ENCODE results near the gene WWOX. TPM values are rescaled to one million over a fixed set of nuclear protein-coding genes. Genes with fewer than 3 reads are reported as not detected.

The WWOX gene
- total RNA-seq, 2 experiments from 2014 or later, result 20.2 to 21.4 TPM

DNA sequence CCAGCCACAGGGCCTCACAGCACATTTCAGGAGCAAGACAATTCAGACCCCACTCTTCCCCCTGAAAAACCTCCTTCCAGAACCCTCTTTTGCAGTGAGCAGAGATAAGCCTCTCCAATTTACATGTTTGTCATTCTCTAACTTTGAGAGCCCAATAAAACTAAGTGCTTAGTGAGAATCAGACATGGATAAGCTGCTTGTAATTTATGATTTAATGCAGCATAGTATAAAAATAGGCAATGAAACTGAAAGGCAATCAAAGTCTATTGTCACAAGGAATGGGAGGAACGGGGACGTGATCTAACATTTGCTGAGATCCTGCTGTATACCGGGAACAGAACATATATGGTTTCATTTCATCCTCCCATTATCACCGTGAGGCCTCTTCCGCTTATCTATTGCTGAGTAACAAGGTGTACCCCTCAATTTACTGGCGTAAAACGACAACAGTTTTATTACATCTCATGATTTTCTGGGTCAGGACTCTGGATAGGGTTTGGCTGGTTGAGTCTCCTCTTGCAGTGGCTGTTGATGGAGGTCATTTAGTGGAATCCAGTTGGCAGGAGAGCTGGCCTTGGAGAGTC lies 903.7 kb downstream of the WWOX start:
- no peaks in the 10 kb centered on the region for H3K9me3 Mint-ChIP-seq
- intact Hi-C loops (cut with micrococcal nuclease), result no loop called here
- CTCF ChIA-PET, result no interaction called here
- H3K4me1 Mint-ChIP-seq (ENCODE audit: low read depth), result peaks cover 10% of the 10 kb centered on the region
- H3K4me3 Mint-ChIP-seq, result no peak overlapping the region
- H3K36me3 Mint-ChIP-seq (ENCODE audit: low read depth), result no peaks in the 10 kb centered on the region
- H3K27ac Mint-ChIP-seq, result no peak overlapping the region
- H3K27me3 Mint-ChIP-seq (ENCODE audit: low read depth), result no peaks in the 10 kb centered on the region
- no peak for DNase-seq

DNA sequence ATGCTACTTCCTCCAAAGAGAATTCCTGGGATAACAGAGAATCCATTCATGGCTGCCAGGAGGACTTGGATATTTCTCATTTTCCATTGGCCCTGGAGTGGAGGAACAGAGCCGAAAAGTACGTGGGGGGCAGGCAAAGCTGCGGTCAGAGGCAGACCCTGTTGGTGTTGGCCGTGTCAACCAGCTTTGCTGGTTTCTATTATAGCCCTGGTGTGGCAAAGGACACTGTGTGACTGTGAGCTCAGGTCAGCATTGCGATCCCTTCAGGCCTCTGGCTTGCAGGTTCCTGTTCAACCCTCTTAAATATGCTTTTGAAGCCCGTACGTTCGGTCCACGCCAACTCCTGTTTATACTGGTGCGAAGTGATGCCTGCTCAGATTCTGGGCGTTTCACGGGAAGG lies 904.9 kb downstream of the WWOX start:
- Mint-ChIP-seq H3K27ac (no peak overlapping the region), H3K4me3 (no peak overlapping the region), H3K27me3 (ENCODE audit: low read depth) (no peaks in the 10 kb centered on the region), H3K4me1 (ENCODE audit: low read depth) (peaks cover 10% of the 10 kb centered on the region), H3K9me3 (no peaks in the 10 kb centered on the region), H3K36me3 (ENCODE audit: low read depth) (no peaks in the 10 kb centered on the region)
- DNase-seq, result no peak
- intact Hi-C loops (cut with micrococcal nuclease), result no loop called here
- CTCF ChIA-PET, result interaction anchor here (0.6 kb wide), 1 partner anchor 234 kb away, joined by 3 read pairs; no protein-coding TSS in a partner anchor

DNA sequence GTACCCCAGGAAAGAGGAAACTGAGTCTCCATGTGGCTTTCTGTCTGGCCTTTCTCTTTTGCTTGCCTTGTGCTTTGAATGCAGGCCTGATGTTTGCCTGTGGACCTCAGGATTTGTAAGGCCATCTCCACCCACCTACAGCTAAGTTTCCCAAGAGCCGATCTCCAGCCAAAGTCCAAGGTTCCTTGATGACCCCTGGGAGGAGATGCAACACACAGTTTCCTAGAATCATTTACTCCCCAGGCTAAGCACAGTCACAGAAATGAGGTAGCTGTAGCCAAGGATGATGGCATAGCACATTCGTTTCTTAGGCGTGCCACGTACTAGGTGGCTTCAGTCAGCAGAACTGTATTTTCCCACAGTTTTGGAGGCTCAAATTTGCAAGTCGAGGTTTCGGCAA lies 905.6 kb downstream of the WWOX start:
- Mint-ChIP-seq H3K27me3 (ENCODE audit: low read depth) (no peaks in the 10 kb centered on the region), H3K4me3 (no peak overlapping the region), H3K27ac (no peak overlapping the region), H3K9me3 (no peaks in the 10 kb centered on the region), H3K36me3 (ENCODE audit: low read depth) (no peaks in the 10 kb centered on the region), H3K4me1 (ENCODE audit: low read depth) (peaks cover 10% of the 10 kb centered on the region)
- intact Hi-C loops (cut with micrococcal nuclease), result no loop called here
- CTCF ChIA-PET, result no interaction called here
- no peak for DNase-seq

DNA sequence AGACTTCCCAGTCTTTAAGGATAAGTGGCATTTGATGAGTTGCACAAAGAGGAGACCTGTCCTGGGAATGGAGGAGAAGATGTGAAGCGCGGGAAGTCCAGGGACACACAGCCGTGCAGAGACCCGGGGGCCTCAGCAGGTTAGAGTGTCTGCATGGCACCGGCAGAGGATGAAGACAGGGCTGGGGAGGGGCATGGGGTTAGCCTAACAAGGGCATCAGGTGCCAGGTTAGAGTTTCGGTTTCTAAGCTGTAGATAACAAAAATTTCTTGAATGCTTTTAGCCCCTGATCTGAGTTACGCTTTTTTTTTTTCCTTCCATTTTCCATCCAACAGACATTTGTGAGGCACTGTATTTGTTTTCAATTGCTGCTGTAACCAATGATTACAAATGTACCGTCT lies 906.8 kb downstream of the WWOX start:
- CTCF ChIA-PET, result no interaction called here
- Mint-ChIP-seq H3K4me1 (ENCODE audit: low read depth) (peaks cover 10% of the 10 kb centered on the region), H3K9me3 (no peaks in the 10 kb centered on the region), H3K36me3 (ENCODE audit: low read depth) (no peaks in the 10 kb centered on the region), H3K4me3 (no peak overlapping the region), H3K27ac (no peak overlapping the region), H3K27me3 (ENCODE audit: low read depth) (no peaks in the 10 kb centered on the region)
- intact Hi-C loops (cut with micrococcal nuclease), result no loop called here
- no peak for DNase-seq

DNA sequence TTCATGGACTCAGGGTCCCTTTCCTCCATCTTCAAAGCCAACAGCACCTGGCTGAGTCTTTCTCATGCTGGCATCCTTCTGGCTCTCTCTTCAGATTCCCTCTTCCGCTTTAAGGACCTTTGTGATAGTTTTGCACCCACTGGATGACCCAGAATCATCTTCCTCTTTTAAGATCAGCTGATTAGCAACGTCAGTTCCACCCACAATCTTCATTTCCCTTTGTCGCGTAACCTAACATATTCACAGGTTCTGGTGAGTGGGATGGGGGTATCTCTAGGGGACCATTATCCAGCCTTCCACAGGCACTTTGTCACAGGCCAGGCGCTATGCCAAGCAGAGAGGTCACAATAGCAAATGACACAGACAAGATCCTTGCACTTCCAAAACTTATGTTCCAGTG lies 907.3 kb downstream of the WWOX start:
- no peak overlapping the region for H3K27ac Mint-ChIP-seq
- intact Hi-C loops (cut with micrococcal nuclease), result no loop called here
- no peak for DNase-seq
- H3K4me3 Mint-ChIP-seq, result no peak overlapping the region
- H3K36me3 Mint-ChIP-seq (ENCODE audit: low read depth), result no peaks in the 10 kb centered on the region
- H3K9me3 Mint-ChIP-seq, result no peaks in the 10 kb centered on the region
- H3K27me3 Mint-ChIP-seq (ENCODE audit: low read depth), result no peaks in the 10 kb centered on the region
- CTCF ChIA-PET, result no interaction called here
- peaks cover 10% of the 10 kb centered on the region for H3K4me1 Mint-ChIP-seq (ENCODE audit: low read depth)

DNA sequence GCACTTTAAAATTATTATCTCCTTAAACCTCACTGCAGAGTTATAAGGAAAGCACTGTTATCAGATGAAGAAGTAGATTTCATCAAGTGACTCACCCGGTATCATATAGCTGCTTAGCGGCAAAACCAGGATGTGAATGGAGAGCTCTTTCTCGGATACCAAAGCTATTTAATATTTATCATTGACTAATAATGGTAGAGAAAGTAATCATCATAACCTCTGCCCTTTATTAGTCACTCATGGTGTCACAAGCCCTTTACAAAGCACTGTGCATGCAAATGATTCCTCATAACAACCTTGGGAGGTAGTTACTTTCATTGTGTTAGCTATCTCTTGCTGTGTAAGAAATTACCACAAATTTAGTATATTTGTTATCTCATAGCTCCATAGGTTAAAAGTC lies 908.2 kb downstream of the WWOX start:
- Mint-ChIP-seq H3K27me3 (ENCODE audit: low read depth) (no peaks in the 10 kb centered on the region), H3K27ac (no peak overlapping the region), H3K4me1 (ENCODE audit: low read depth) (peaks cover 10% of the 10 kb centered on the region), H3K9me3 (no peaks in the 10 kb centered on the region), H3K4me3 (no peak overlapping the region), H3K36me3 (ENCODE audit: low read depth) (no peaks in the 10 kb centered on the region)
- DNase-seq, result no peak
- CTCF ChIA-PET, result no interaction called here
- intact Hi-C loops (cut with micrococcal nuclease), result no loop called here

DNA sequence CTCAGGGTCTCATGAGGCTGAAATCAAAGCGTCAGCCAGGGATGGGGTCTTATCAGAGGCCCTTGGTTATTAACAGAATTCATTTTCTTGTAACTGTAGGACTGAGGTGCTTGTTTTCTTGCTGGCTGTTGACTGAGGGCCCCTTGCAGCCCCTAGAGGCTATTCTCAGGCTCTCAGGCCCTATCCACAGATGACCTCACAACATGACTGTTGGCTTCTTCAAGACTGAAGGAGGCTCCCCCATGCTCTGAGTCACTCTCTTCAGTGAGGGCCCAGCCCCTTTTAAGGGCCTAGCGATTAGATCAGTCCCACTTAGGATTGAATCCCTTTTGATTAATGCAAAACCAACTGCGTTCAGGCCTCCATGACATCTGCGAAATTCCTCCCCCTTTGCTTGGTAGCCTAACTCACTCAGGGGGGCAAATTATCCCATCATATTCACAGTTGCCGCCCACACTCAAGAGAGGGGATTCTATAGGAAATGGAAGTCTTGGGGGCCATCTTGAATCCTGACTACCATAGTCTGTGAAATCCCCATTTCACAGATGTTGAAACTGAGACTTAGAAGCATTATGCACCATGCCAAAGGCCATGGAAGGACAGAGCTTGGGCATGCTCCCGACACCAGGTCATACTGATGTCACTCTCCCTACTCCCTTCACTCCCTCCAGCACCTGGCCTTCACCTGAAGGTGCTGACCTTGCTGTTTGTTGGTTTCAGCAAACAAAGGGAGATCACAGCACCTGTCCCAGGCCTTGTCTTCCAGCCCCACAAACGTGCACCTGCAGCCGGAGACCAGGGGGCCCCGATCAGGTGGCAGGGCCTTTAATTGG lies 908.8 kb downstream of the WWOX start:
- peaks cover 10% of the 10 kb centered on the region for H3K4me1 Mint-ChIP-seq (ENCODE audit: low read depth)
- no peaks in the 10 kb centered on the region for H3K9me3 Mint-ChIP-seq
- CTCF ChIA-PET, result no interaction called here
- H3K27ac Mint-ChIP-seq, result no peak overlapping the region
- intact Hi-C loops (cut with micrococcal nuclease), result no loop called here
- no peaks in the 10 kb centered on the region for H3K27me3 Mint-ChIP-seq (ENCODE audit: low read depth)
- DNase-seq, result no peak
- H3K4me3 Mint-ChIP-seq, result no peak overlapping the region
- no peaks in the 10 kb centered on the region for H3K36me3 Mint-ChIP-seq (ENCODE audit: low read depth)

DNA sequence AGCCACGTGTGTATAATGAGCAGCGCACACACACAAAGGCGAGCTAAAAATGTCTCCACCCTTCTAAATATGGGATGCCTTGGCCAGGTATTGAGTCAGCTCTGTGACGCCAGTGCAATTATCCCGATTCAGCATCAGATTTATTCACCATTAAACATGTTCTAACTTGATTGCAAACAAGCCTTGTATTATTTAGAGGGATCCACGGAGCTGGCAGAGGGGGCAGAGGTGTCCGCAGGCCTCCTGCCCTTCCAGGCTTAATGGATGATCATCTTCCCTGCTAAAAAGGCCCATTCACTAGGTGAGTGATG lies 909.4 kb downstream of the WWOX start:
- peaks cover 10% of the 10 kb centered on the region for H3K4me1 Mint-ChIP-seq (ENCODE audit: low read depth)
- intact Hi-C loops (cut with micrococcal nuclease), result no loop called here
- no peak overlapping the region for H3K27ac Mint-ChIP-seq

DNA sequence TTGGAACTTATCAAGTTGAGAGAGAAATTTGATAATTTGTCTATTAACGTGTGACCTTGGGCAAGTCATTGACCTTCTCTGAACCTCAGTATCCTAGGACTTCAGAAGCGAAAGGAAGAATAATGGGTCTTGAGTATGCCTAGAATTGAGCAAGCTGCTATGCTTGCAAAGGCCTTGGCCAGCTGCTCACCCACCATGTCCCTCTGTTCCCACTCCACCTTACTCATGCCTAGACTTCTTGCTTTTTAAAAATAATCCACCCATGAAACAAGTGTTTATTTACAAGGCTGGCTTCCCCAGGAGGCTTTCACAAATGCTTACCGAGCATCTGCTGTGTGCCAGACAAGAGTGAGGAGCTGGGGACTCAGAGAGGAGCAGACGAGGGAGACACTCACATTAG lies 910.4 kb downstream of the WWOX start:
- H3K9me3 Mint-ChIP-seq, result no peaks in the 10 kb centered on the region
- H3K27ac Mint-ChIP-seq, result no peak overlapping the region
- no peaks in the 10 kb centered on the region for H3K27me3 Mint-ChIP-seq (ENCODE audit: low read depth)
- intact Hi-C loops (cut with micrococcal nuclease), result no loop called here
- H3K4me1 Mint-ChIP-seq (ENCODE audit: low read depth), result peaks cover 10% of the 10 kb centered on the region
- no peak overlapping the region for H3K4me3 Mint-ChIP-seq
- CTCF ChIA-PET, result interaction anchor here (0.8 kb wide), 1 partner anchor 98 kb away, joined by 3 read pairs; no protein-coding TSS in a partner anchor
- H3K36me3 Mint-ChIP-seq (ENCODE audit: low read depth), result no peaks in the 10 kb centered on the region
- DNase-seq, result no peak

More for the DNA sequence above, 909.4 kb downstream of the WWOX start:
- H3K36me3 Mint-ChIP-seq (ENCODE audit: low read depth), result no peaks in the 10 kb centered on the region
- CTCF ChIA-PET, result interaction anchor here (0.9 kb wide), 1 partner anchor 111 kb away, joined by 3 read pairs; no protein-coding TSS in a partner anchor
- no peaks in the 10 kb centered on the region for H3K9me3 Mint-ChIP-seq
- no peak for DNase-seq
- no peaks in the 10 kb centered on the region for H3K27me3 Mint-ChIP-seq (ENCODE audit: low read depth)
- no peak overlapping the region for H3K4me3 Mint-ChIP-seq

DNA sequence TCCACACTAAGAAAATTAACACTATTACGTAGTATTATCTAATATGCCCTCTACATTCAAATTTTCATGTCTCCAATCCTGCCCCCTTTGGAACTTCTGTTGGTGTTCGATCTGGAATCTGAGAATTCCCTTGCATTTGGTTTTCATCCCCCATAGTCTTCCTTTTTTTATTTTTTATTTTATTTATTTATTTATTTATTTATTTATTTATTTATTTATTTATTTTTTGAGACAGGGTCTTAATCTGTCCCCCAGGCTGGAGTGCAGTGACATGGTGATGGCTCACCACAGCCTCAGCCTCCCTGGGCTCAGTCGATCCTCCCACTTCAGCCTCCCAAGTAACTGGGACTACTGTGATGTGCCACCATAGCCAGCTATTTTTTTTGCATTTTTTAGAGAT lies 911.8 kb downstream of the WWOX start:
- no peaks in the 10 kb centered on the region for H3K9me3 Mint-ChIP-seq
- CTCF ChIA-PET, result no interaction called here
- intact Hi-C loops (cut with micrococcal nuclease), result no loop called here

DNA sequence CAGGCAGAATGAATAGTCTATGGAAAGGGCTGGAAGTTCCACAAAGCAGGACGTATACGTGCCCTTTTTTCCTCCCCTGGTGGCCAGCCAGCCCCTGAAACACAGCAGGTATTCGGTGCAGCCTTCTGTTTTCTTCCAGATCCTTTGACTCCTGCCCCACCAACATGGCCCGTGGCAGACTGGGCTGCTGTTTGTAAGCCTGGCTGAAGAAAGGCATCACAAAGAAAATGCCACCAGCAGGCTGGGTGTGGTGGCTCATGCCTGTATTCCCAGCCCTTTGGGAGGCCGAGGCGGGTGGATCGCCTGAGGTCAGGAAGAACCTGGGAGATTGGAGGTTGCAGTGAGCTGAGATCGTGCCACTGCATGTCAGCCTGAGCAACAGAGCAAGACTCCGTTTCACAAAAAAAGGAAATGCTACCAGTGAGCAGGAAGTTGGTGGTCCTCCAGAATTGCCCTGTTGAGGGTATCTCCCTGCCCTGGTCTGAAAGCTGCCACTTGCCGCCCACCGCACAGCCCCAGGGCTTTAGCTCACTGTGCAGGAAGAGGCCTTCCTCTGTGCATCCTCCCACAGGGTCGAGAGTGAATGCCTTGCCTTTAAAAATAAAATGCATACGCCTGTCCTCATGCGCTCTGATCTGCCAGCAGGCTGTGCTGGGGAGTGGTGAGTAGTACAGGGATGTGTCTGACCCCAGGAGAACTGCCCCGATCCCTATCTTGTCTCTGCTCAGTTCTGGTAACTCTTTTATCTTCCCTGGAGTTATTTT lies 913.4 kb downstream of the WWOX start:
- CTCF ChIA-PET, result no interaction called here
- intact Hi-C loops (cut with micrococcal nuclease), result no loop called here
- H3K27ac Mint-ChIP-seq, result no peak overlapping the region
- no peaks in the 10 kb centered on the region for H3K36me3 Mint-ChIP-seq (ENCODE audit: low read depth)
- no peaks in the 10 kb centered on the region for H3K27me3 Mint-ChIP-seq (ENCODE audit: low read depth)
- no peak overlapping the region for H3K4me3 Mint-ChIP-seq
- no peak for DNase-seq
- peaks cover under 1% of the 10 kb centered on the region for H3K4me1 Mint-ChIP-seq (ENCODE audit: low read depth)
- no peaks in the 10 kb centered on the region for H3K9me3 Mint-ChIP-seq

More for the DNA sequence above, 911.8 kb downstream of the WWOX start:
- H3K36me3 Mint-ChIP-seq (ENCODE audit: low read depth), result no peaks in the 10 kb centered on the region
- no peaks in the 10 kb centered on the region for H3K27me3 Mint-ChIP-seq (ENCODE audit: low read depth)
- no peak overlapping the region for H3K27ac Mint-ChIP-seq
- no peak for DNase-seq
- H3K4me1 Mint-ChIP-seq (ENCODE audit: low read depth), result peaks cover 10% of the 10 kb centered on the region
- no peak overlapping the region for H3K4me3 Mint-ChIP-seq

DNA sequence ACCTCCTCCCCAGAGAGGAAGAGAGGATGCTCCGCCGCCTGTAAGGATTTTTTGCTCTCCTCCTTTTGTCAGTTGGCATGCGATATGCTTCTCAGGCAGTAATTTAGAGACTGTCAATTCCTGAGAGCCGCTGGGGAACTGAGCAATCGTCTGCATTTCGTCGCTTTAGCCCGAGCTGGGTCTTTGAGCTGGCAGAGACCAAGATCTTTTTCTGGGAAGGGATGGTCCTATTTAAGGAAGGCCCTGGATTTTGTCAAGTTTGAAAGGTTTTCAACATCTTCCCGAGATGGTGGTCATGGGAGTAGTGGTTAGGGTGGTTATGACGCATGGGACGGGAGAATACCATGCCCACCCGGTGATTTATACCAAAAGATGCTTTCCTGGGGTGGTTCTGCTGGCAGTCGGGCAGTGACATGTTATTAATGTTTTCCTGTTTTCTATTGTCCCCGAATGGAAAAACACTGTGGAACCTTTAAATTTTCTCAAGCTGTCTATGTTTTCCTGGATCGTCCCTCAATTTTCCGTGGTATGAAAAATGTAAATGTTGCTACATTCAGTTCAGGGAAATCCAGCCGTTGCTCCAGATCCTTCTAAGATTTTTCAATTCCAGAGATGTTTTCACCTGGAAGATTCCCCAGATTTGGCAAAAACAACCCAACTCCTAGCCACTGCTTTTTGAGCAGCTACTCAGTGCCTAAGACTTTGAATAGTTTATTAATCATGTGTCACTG lies 914.6 kb downstream of the WWOX start:
- H3K27me3 Mint-ChIP-seq (ENCODE audit: low read depth), result no peaks in the 10 kb centered on the region
- H3K9me3 Mint-ChIP-seq, result no peaks in the 10 kb centered on the region
- no peak for DNase-seq
- no peak overlapping the region for H3K27ac Mint-ChIP-seq
- CTCF ChIA-PET, result no interaction called here
- no peaks in the 10 kb centered on the region for H3K36me3 Mint-ChIP-seq (ENCODE audit: low read depth)
- H3K4me1 Mint-ChIP-seq (ENCODE audit: low read depth), result no peaks in the 10 kb centered on the region
- intact Hi-C loops (cut with micrococcal nuclease), result no loop called here
- H3K4me3 Mint-ChIP-seq, result no peak overlapping the region
